Erythroblast (primary cell): Measurements from ENCODE around the gene FAM219A.

ENCODE experiments used
- GATA1 ChIP-seq: IDR thresholded peaks from 2 replicates; pipeline ENCODE4 v1.6.1; 2011; ENCODE audit warnings: low read depth, mild to moderate bottlenecking, control low read depth, low read length, moderate library complexity
- POLR2A ChIP-seq: IDR thresholded peaks from 2 replicates; pipeline ENCODE4 v1.6.1; 2011; ENCODE audit warnings: mild to moderate bottlenecking, low read length

GRCh38 chr9:34372467-34373011 lies 85.8 kb downstream of the FAM219A start:
- TF ChIP-seq POLR2A (no peak), GATA1 (no peak)
